C4-2B (cell line): ENCODE data around the gene PRKG1.

ENCODE experiments used
- CTCF ChIP-seq: fragments of 450-650 bp; conservative IDR thresholded peaks from 2 replicates; pipeline ENCODE4 v1.5.1; 2017; ENCODE audit warnings: mild to moderate bottlenecking
- ZFX ChIP-seq: fragments of 450-650 bp; IDR thresholded peaks from 2 replicates; pipeline ENCODE4 v1.6.1; 2017

GRCh38 chr10:52135101-52135500 lies 1060.8 kb downstream of the PRKG1 start:
- TF ChIP-seq CTCF (no peak), ZFX (no peak)
